ENCODE measurements around the gene MED28. TPM values are rescaled to one million over a fixed set of nuclear protein-coding genes. Genes with fewer than 3 reads are reported as not detected.
"Not testable (repeated sequence)": the region's sequence is repeated elsewhere in the genome, so short reads cannot be mapped to it uniquely, and the experiment has no call there.

The MED28 gene, protein sequence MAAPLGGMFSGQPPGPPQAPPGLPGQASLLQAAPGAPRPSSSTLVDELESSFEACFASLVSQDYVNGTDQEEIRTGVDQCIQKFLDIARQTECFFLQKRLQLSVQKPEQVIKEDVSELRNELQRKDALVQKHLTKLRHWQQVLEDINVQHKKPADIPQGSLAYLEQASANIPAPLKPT
- polyA plus RNA-seq (2012; ENCODE audit: missing spikeins), result 42.2 TPM

DNA sequence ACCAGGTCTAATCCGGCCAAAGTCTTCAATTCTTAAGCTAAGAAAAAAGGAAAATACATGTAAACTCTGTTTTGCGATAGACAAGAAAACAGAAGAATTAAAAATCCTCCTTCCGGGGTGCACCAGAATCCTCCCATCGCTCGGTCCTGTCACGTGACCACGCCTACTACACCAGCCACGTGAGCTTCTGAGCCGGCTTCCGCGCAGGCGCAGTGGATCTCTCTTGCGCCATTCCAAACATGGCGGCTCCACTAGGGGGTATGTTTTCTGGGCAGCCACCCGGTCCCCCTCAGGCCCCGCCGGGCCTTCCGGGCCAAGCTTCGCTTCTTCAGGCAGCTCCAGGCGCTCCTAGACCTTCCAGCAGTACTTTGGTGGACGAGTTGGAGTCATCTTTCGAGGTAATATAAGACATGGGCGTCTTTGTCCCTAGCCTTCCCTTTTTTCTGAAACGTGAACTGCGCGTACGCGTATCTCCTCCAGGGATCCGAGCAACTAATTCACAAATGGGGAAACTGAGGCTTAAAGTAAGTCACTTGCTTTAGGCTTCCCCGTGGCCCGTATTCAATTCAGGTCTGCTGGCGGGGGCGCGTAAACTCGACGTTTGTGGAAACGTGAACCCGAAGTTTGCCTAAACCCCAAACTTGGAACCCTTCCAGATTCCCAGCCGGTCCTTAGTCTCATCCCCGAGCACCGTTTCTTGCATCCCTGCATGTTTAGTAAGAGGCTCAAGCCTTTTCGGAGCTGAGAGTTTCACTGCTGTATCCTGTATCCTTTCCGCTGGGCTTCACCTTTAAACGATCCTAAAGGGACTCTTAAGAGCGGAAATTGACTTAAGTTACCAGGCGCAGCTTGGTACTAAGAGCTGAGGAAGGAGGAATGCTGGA, at the start of gene MED28:
Gene MED28 (plus strand): TSS at position 226 of the 884 bp plus-strand sequence. CDS start 14 bp downstream, at position 240.
- TF ChIP-seq TAF1 (IDR thresholded peaks at IDR 0.05; ENCODE audit: borderline replicate concordance, low read depth, low read length) (peak; percentile 95), POLR2AphosphoS5 (IDR thresholded peaks at IDR 0.05; ENCODE audit: low read depth, low read length) (peak; percentile 95), POLR2A (IDR thresholded peaks at IDR 0.05; ENCODE audit: low read depth, low read length) (peak; percentile 94)

DNA sequence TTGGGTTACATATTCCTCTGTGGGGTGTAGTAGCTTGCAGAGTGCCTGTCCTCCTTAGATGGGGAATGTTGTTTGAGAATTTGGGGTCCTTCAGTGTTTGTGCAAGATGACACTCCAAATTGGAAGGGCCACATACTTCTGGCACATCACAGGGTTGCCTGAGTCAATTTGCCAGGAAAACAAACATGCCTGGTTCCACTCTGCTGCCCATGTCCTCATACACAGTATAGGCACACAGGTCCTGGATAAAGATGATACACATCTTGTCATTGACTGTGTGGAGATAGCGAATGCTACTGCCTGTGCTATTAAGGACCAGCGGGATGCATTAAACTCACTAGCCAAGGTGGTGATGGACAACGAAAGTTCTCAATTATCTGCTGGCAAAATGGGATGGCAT, 48.6 kb upstream of the MED28 start:
- TF ChIP-seq POLR2AphosphoS5 (IDR thresholded peaks at IDR 0.05; ENCODE audit: low read depth, low read length) (no peak), TAF1 (IDR thresholded peaks at IDR 0.05; ENCODE audit: borderline replicate concordance, low read depth, low read length) (no peak), POLR2A (IDR thresholded peaks at IDR 0.05; ENCODE audit: low read depth, low read length) (no peak)

More for the DNA sequence above, at the start of gene MED28:
- peak; percentile 98 for FAIRE-seq
- DNase-seq (ENCODE audit: insufficient read length), result peak; percentile 95

DNA sequence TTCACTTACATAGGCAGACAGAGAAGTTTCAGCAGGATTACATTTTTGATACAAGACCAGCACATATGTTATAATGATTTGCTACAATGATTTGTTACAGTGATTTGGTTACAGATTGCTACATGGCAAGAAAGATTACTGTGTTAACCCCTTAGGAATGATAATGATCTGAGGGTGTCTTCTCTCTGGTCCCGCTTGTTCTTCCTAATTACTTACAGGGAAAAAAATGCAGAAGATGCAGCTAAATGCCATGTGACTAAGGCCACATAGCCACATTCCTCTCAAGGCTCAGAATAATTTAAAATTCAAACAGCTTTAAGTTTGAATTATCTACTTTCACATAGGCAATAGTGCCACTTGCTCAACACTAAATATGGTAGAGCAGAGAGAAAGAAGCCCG, 47.2 kb upstream of the MED28 start:
- TF ChIP-seq POLR2A (IDR thresholded peaks at IDR 0.05; ENCODE audit: low read depth, low read length) (no peak), TAF1 (IDR thresholded peaks at IDR 0.05; ENCODE audit: borderline replicate concordance, low read depth, low read length) (no peak), POLR2AphosphoS5 (IDR thresholded peaks at IDR 0.05; ENCODE audit: low read depth, low read length) (no peak)
- no peak for DNase-seq (ENCODE audit: insufficient read length)
- FAIRE-seq, result no peak

More for the DNA sequence above, 48.6 kb upstream of the MED28 start:
- DNase-seq (ENCODE audit: insufficient read length), result no peak
- no peak for FAIRE-seq

DNA sequence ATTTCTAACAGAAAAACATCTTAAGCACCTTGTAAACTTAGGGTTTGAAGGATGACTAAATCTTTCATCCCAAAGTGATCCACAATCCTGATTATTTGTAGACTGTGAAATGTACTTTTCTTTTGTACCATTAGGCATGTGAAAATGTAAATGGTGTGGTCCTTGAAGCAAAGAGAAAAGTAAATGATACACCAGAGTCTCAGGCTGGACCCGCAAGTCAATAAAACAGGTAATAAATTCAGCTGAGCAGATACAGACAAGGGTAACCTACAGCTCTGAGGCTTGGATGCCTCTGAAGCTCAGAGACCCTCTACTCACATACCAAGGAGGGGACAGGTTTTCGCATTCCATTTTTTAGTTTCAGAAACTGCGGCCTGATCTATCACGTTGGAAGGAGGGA, 40.2 kb upstream of the MED28 start:
- FAIRE-seq, result no peak
- DNase-seq (ENCODE audit: insufficient read length), result no peak
- TF ChIP-seq POLR2A (IDR thresholded peaks at IDR 0.05; ENCODE audit: low read depth, low read length) (no peak), TAF1 (IDR thresholded peaks at IDR 0.05; ENCODE audit: borderline replicate concordance, low read depth, low read length) (no peak), POLR2AphosphoS5 (IDR thresholded peaks at IDR 0.05; ENCODE audit: low read depth, low read length) (no peak)

DNA sequence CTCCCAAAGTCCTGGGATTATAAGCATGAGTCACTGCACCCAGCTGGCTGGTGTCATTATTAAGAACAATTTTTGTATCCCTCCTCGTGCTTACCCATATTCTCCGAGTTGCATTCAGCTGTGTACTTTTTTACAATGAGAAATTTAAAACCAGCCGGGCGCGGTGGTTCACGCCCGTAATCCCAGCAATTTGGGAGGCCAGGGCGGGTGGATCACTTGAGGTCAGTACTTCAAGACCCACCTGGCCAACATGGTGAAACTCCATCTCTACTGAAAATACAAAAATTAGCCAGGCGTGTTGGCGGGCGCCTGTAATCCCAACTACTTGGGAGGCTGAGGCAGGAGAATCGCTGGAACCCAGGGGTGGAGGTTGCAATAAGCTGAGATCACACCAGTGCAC, 39.3 kb upstream of the MED28 start:
- FAIRE-seq; DNase-seq (ENCODE audit: insufficient read length): not testable (repeated sequence)

DNA sequence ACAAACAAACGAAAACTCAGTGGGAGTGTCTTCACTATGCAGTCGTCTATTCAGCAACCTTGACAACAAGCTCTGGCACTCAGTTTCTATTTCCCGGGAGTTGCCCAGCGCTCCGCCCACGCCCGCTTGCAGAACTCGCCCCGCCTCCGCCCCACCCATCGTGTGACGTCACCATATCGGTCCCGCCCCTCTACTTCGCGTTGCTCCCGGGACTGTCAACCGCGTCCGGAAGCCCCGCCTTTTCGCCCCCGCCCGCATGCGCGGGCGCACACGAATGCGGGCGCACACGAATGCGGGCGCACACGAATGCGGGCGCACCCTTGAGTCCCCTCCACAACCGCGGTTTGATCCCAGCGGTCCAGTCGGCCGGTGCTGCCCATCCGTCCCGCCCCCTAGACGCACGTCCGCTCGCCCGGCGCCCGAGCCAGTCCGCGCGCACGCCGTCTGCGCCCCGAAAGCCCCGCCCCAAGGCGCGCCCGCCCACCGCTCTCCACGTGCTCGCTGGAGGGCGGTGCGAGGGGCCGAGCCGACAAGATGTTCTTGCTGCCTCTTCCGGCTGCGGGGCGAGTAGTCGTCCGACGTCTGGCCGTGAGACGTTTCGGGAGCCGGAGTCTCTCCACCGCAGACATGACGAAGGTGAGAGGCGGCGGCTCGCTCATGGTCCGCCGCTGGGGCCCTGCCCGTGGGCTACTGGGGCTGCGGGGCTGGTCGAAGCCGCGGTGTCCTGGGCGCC, 37.3 kb upstream of the MED28 start, which contains the start of gene LAP3:
Gene LAP3 (plus strand): TSS at position 267 of the 733 bp plus-strand sequence. CDS start 268 bp downstream, at position 535.
- peak; percentile 99 for FAIRE-seq

DNA sequence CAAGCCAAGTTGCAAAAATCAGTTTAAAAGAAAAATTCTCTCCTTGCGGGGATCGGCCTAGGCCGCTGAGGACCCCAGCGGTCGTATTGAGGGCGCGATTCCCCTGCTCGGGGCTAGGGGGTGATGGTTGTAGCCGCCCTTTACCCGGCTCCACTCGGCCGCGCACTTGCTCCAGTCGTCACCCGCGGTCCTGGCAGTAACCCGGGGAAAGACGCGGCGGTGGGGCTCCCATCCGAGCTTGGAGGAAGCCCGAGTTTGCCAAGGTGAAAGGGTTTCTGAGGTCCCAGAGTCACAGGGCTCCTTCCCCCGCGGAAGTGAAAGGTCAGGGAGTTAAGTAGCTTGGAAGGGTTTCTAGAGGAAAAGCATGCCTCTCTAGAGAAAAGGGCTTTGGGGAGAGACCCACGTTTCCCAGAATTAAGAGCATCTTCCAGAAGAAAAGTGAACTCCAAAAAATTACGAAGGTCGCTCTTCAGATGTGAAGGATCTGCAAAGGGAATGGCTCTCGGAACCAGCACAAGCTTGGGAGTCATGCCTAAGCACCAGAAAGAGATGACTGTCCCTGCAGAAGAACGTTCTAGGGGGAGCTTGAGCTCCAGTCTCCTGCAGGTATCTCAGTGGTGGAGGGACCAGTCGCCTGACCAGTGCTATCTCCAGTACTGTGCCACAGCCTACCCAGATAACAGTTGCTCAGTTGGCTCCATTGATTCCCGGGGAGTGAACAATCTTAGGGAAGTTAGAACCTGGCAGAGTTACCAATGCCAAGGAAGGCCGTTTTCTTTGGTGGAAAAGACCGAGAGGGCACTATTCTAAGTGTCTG, 36.6 kb upstream of the MED28 start:
- FAIRE-seq (no peak), DNase-seq (ENCODE audit: insufficient read length) (peak; percentile 19)
- TF ChIP-seq POLR2A (IDR thresholded peaks at IDR 0.05; ENCODE audit: low read depth, low read length), result no peak

More for the DNA sequence above, 37.3 kb upstream of the MED28 start, which contains the start of gene LAP3:
- TF ChIP-seq POLR2AphosphoS5 (IDR thresholded peaks at IDR 0.05; ENCODE audit: low read depth, low read length), result peak; percentile 99
- peak; percentile 98 for TF ChIP-seq TAF1 (IDR thresholded peaks at IDR 0.05; ENCODE audit: borderline replicate concordance, low read depth, low read length)
- TF ChIP-seq POLR2A (IDR thresholded peaks at IDR 0.05; ENCODE audit: low read depth, low read length), result peak; percentile 99
- DNase-seq (ENCODE audit: insufficient read length), result peak; percentile 83

DNA sequence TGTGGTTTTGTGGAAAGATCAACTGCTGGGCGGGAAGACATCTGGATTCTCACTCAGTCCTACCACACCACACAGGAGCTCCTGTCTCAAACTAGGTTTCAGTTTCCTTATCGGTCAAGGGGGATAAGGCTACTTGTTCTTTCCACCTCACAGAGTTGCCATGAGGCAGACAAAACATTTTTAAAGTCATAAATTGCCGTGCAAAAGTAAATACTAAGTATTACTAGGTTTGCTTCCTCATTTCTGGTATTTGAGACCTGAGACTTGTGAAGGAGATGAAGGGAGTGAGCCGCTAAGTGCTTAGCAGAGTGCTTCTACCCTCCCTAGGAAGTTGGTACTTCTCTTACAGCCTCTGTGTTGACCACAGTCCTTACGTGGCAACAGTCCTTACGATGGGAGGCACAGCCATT, 36.0 kb upstream of the MED28 start:
- FAIRE-seq (peak; percentile 85), DNase-seq (ENCODE audit: insufficient read length) (peak; percentile 13)
- TF ChIP-seq POLR2A (IDR thresholded peaks at IDR 0.05; ENCODE audit: low read depth, low read length) (no peak; the same call in 1 of the 2 replicates), POLR2AphosphoS5 (IDR thresholded peaks at IDR 0.05; ENCODE audit: low read depth, low read length) (0 out of 2 replicates have a peak, but pooled peaks have one; percentile 7)

DNA sequence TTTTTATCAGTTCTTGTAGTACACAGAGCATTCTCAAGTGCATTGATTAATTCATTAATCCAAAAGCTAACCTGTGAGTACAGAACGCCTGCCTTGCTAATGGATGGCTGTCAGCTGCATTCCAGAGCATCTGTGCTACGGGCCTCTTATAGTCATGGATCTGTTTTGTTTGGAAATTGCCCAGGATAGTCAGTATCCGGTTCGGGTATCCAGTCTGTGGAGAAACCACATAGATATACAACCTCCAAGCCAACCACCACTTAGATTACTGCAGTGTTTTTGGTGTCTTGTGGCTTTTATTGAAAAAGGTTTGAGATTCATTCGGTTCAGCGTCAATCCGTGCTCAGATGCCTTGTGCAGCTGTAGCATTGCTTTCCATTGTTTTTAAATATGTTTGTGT, 33.5 kb upstream of the MED28 start:
- FAIRE-seq (no peak), DNase-seq (ENCODE audit: insufficient read length) (no peak)
- TF ChIP-seq POLR2AphosphoS5 (IDR thresholded peaks at IDR 0.05; ENCODE audit: low read depth, low read length) (no peak), POLR2A (IDR thresholded peaks at IDR 0.05; ENCODE audit: low read depth, low read length) (no peak)

DNA sequence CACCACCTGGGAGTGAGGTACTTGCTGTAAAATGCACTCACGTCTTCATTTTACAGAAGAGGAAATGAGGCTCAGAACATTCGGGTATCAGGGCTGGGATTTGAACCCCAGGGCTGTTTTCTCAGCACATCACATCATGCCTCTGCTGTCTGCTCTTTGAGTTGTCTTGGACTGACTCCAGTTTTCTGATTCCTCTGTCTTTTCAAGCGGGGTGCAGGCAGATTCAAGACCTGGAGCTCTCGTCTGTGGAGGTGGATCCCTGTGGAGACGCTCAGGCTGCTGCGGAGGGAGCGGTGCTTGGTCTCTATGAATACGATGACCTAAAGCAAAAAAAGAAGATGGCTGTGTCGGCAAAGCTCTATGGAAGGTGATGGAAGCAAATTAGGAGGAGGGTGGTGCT, 31.2 kb upstream of the MED28 start:
- TF ChIP-seq TAF1 (IDR thresholded peaks at IDR 0.05; ENCODE audit: borderline replicate concordance, low read depth, low read length), result no peak
- no peak for TF ChIP-seq POLR2AphosphoS5 (IDR thresholded peaks at IDR 0.05; ENCODE audit: low read depth, low read length)
- TF ChIP-seq POLR2A (IDR thresholded peaks at IDR 0.05; ENCODE audit: low read depth, low read length), result no peak
- DNase-seq (ENCODE audit: insufficient read length), result no peak
- FAIRE-seq, result no peak

DNA sequence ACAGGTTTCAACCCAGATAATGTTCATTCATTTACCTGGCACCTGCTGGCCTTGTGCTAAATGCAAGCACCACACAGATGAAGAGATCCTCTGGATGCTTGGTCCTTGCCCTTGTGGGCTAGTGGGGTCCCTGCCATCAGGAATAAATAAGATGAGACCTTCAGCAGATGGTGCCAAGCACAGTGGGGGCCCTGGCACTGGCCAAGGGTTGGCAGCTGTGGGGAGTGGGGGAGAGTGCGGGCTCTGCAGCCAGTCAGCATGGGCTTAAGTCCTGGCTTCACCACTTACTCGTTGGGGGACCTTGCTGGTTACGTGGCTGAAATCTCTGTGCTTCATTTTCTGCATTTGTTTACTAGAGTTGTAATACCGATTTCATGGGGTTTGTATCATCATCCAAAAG, 30.5 kb upstream of the MED28 start:
- DNase-seq (ENCODE audit: insufficient read length) (no peak), FAIRE-seq (no peak)
- 0 out of 2 replicates have a peak, but pooled peaks have one; percentile 16 for TF ChIP-seq POLR2A (IDR thresholded peaks at IDR 0.05; ENCODE audit: low read depth, low read length)
- TF ChIP-seq TAF1 (IDR thresholded peaks at IDR 0.05; ENCODE audit: borderline replicate concordance, low read depth, low read length), result no peak
- TF ChIP-seq POLR2AphosphoS5 (IDR thresholded peaks at IDR 0.05; ENCODE audit: low read depth, low read length), result peak; percentile 63; the same call in 1 of the 2 replicates
